Thyroid gland (tissue), 4 donors: ENCODE data around the gene CEACAM18.

ENCODE experiments used
- POLR2A ChIP-seq, 2 donors: fragments of 450-650 bp; IDR thresholded peaks; one replicate each; pipeline ENCODE4 v1.6.1; 2017; ENCODE audit warnings: antibody characterized with exemption in 2 of 2, mild to moderate bottlenecking in 2 of 2, moderate library complexity in 1 of 2
- TF ChIP-seq, protein P1 (sequence below), 6 experiments: fragments of 200-600 bp in 3 of 6; fragments of 450-650 bp in 3 of 6; sonication (generic) in 3 of 6; IDR thresholded peaks; one replicate each; pipeline ENCODE4 v1.5.1; 2016 to 2019; ENCODE audit warnings: antibody characterized with exemption in 6 of 6, mild to moderate bottlenecking in 2 of 6, inconsistent platforms in 1 of 6, moderate library complexity in 1 of 6

DNA sequence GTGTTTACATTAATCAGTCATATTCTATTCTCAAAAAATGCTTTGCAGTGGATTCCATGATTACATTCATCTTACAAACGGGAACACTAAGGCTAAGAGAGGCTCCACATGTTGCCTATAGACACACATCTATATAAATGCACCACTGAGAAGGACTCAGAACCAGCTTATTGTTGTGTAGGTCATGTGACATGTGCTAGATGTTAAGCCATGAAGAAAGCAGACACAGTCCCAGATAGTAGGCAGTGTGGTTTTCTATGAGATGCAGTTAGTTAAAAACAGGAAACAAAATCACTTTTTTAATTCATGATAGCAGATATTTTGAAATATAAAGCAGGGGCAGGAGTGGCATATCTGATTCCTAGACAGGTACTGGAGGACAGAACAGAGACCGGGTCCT lies 42.4 kb downstream of the CEACAM18 start:
- TF ChIP-seq POLR2A (IDR thresholded peaks at IDR 0.05) = no peak
- TF ChIP-seq, protein P1, sequence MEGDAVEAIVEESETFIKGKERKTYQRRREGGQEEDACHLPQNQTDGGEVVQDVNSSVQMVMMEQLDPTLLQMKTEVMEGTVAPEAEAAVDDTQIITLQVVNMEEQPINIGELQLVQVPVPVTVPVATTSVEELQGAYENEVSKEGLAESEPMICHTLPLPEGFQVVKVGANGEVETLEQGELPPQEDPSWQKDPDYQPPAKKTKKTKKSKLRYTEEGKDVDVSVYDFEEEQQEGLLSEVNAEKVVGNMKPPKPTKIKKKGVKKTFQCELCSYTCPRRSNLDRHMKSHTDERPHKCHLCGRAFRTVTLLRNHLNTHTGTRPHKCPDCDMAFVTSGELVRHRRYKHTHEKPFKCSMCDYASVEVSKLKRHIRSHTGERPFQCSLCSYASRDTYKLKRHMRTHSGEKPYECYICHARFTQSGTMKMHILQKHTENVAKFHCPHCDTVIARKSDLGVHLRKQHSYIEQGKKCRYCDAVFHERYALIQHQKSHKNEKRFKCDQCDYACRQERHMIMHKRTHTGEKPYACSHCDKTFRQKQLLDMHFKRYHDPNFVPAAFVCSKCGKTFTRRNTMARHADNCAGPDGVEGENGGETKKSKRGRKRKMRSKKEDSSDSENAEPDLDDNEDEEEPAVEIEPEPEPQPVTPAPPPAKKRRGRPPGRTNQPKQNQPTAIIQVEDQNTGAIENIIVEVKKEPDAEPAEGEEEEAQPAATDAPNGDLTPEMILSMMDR (IDR thresholded peaks at IDR 0.05) = no peak
